PC-9 (cell line): ENCODE measurements around the gene LETM1.

Experiments used
- CTCF ChIP-seq: fragments of 200-600 bp; sonication (generic); conservative IDR thresholded peaks from 2 replicates; pipeline ENCODE4 v1.6.1; 2017; ENCODE audit warnings: mixed run types, antibody characterized with exemption, mild to moderate bottlenecking, moderate library complexity
- EZH2 ChIP-seq: fragments of 200-600 bp; sonication (generic); IDR thresholded peaks from 2 replicates; pipeline ENCODE4 v1.8.0; 2017; ENCODE audit warnings: antibody characterized with exemption, low read depth

GRCh38 chr4:1837069-1837468 lies 18.9 kb downstream of the LETM1 start:
- TF ChIP-seq CTCF (no peak), EZH2 (no peak)
